ENCODE measurements around the gene CCDC148.
"Not testable (repeated sequence)": the region's sequence is repeated elsewhere in the genome, so short reads cannot be mapped to it uniquely, and the experiment has no call there.

The CCDC148 gene

GRCh38 chr2:158385646-158386045 lies 70.9 kb downstream of the CCDC148 start:
- Mint-ChIP-seq H3K4me1 (ENCODE audit: low read depth) (no peaks in the 10 kb centered on the region), H3K27ac (no peak overlapping the region), H3K36me3 (ENCODE audit: low read depth) (no peaks in the 10 kb centered on the region), H3K9me3 (no peaks in the 10 kb centered on the region), H3K4me3 (no peak overlapping the region), H3K27me3 (peaks cover 3% of the 10 kb centered on the region)
- DNase-seq = no peak

- Mint-ChIP-seq H3K4me3 (no peak overlapping the region), H3K27ac (no peak overlapping the region), H3K4me1 (ENCODE audit: low read depth) (no peaks in the 10 kb centered on the region), H3K36me3 (ENCODE audit: low read depth) (no peaks in the 10 kb centered on the region), H3K9me3 (no peaks in the 10 kb centered on the region), H3K27me3 (peaks cover 8% of the 10 kb centered on the region)
- no peak for DNase-seq
Observed at GRCh38 chr2:158381978-158382377, 74.6 kb downstream of the CCDC148 start.

- no peaks in the 10 kb centered on the region for H3K9me3 Mint-ChIP-seq
- H3K4me3 Mint-ChIP-seq = no peak overlapping the region
- no peaks in the 10 kb centered on the region for H3K4me1 Mint-ChIP-seq (ENCODE audit: low read depth)
- peaks cover 11% of the 10 kb centered on the region for H3K27me3 Mint-ChIP-seq
- no peak overlapping the region for H3K27ac Mint-ChIP-seq
- H3K36me3 Mint-ChIP-seq (ENCODE audit: low read depth) = no peaks in the 10 kb centered on the region
- no peak for DNase-seq
Observed at GRCh38 chr2:158381205-158381604, 75.3 kb downstream of the CCDC148 start.

GRCh38 chr2:158380746-158381145 lies 75.8 kb downstream of the CCDC148 start:
- Mint-ChIP-seq H3K4me3 (no peak overlapping the region), H3K27me3 (peaks cover 11% of the 10 kb centered on the region), H3K36me3 (ENCODE audit: low read depth) (no peaks in the 10 kb centered on the region), H3K4me1 (ENCODE audit: low read depth) (no peaks in the 10 kb centered on the region), H3K27ac (no peak overlapping the region), H3K9me3 (no peaks in the 10 kb centered on the region)
- DNase-seq = no peak

GRCh38 chr2:158378926-158379325 lies 77.6 kb downstream of the CCDC148 start:
- no peak for DNase-seq
- H3K27me3 Mint-ChIP-seq = peaks cover 11% of the 10 kb centered on the region
- H3K4me3 Mint-ChIP-seq = no peak overlapping the region
- H3K36me3 Mint-ChIP-seq (ENCODE audit: low read depth) = no peaks in the 10 kb centered on the region
- H3K4me1 Mint-ChIP-seq (ENCODE audit: low read depth) = no peaks in the 10 kb centered on the region
- no peak overlapping the region for H3K27ac Mint-ChIP-seq
- no peaks in the 10 kb centered on the region for H3K9me3 Mint-ChIP-seq

- DNase-seq = no peak
- Mint-ChIP-seq H3K27ac (no peak overlapping the region), H3K4me1 (ENCODE audit: low read depth) (no peaks in the 10 kb centered on the region), H3K9me3 (peaks cover 5% of the 10 kb centered on the region), H3K27me3 (no peaks in the 10 kb centered on the region), H3K4me3 (no peak overlapping the region), H3K36me3 (ENCODE audit: low read depth) (no peaks in the 10 kb centered on the region)
Observed at GRCh38 chr2:158366342-158366741, 90.2 kb downstream of the CCDC148 start.

- Mint-ChIP-seq H3K4me1 (ENCODE audit: low read depth) (peaks cover 2% of the 10 kb centered on the region), H3K36me3 (ENCODE audit: low read depth) (no peaks in the 10 kb centered on the region), H3K4me3 (no peak overlapping the region), H3K9me3 (peaks cover 5% of the 10 kb centered on the region), H3K27me3 (no peaks in the 10 kb centered on the region), H3K27ac (no peak overlapping the region)
- DNase-seq = no peak
Observed at GRCh38 chr2:158359846-158360245, 96.7 kb downstream of the CCDC148 start.

- Mint-ChIP-seq H3K4me3 (no peak overlapping the region), H3K27me3 (no peaks in the 10 kb centered on the region), H3K9me3 (peaks cover 2% of the 10 kb centered on the region), H3K36me3 (ENCODE audit: low read depth) (no peaks in the 10 kb centered on the region), H3K4me1 (ENCODE audit: low read depth) (peaks cover 2% of the 10 kb centered on the region), H3K27ac (no peak overlapping the region)
- no peak for DNase-seq
Observed at GRCh38 chr2:158357699-158358098, 98.9 kb downstream of the CCDC148 start.

GRCh38 chr2:158357122-158357521 lies 99.4 kb downstream of the CCDC148 start:
- Mint-ChIP-seq H3K4me3 (no peak overlapping the region), H3K27ac (no peak overlapping the region), H3K36me3 (ENCODE audit: low read depth) (no peaks in the 10 kb centered on the region), H3K4me1 (ENCODE audit: low read depth) (peaks cover 2% of the 10 kb centered on the region), H3K27me3 (no peaks in the 10 kb centered on the region), H3K9me3 (no peaks in the 10 kb centered on the region)
- no peak for DNase-seq

GRCh38 chr2:158351466-158351816 lies 105.1 kb downstream of the CCDC148 start:
- H3K4me1 Mint-ChIP-seq (ENCODE audit: low read depth); H3K27ac Mint-ChIP-seq; H3K36me3 Mint-ChIP-seq (ENCODE audit: low read depth); H3K9me3 Mint-ChIP-seq; DNase-seq; H3K4me3 Mint-ChIP-seq: not testable (repeated sequence)
- H3K27me3 Mint-ChIP-seq = peaks cover 11% of the 10 kb centered on the region

GRCh38 chr2:158350751-158351465 lies 105.6 kb downstream of the CCDC148 start:
- not testable (repeated sequence) for H3K4me1 Mint-ChIP-seq (ENCODE audit: low read depth); H3K9me3 Mint-ChIP-seq; DNase-seq; H3K27ac Mint-ChIP-seq; H3K36me3 Mint-ChIP-seq (ENCODE audit: low read depth); H3K4me3 Mint-ChIP-seq
- peaks cover 15% of the 10 kb centered on the region for H3K27me3 Mint-ChIP-seq

- Mint-ChIP-seq H3K4me3 (no peak overlapping the region), H3K4me1 (ENCODE audit: low read depth) (no peaks in the 10 kb centered on the region), H3K36me3 (ENCODE audit: low read depth) (no peaks in the 10 kb centered on the region), H3K27ac (no peak overlapping the region), H3K9me3 (no peaks in the 10 kb centered on the region), H3K27me3 (peaks cover 17% of the 10 kb centered on the region)
- DNase-seq = no peak
Observed at GRCh38 chr2:158346032-158346431, 110.5 kb downstream of the CCDC148 start.

GRCh38 chr2:158339513-158339912 lies 117.0 kb downstream of the CCDC148 start:
- H3K4me1 Mint-ChIP-seq (ENCODE audit: low read depth) = no peaks in the 10 kb centered on the region
- no peak overlapping the region for H3K27ac Mint-ChIP-seq
- H3K27me3 Mint-ChIP-seq = peaks cover 17% of the 10 kb centered on the region
- no peak overlapping the region for H3K4me3 Mint-ChIP-seq
- H3K9me3 Mint-ChIP-seq = no peaks in the 10 kb centered on the region
- no peak for DNase-seq
- no peaks in the 10 kb centered on the region for H3K36me3 Mint-ChIP-seq (ENCODE audit: low read depth)

GRCh38 chr2:158337018-158337417 lies 119.5 kb downstream of the CCDC148 start:
- no peaks in the 10 kb centered on the region for H3K36me3 Mint-ChIP-seq (ENCODE audit: low read depth)
- no peaks in the 10 kb centered on the region for H3K4me1 Mint-ChIP-seq (ENCODE audit: low read depth)
- peaks cover 14% of the 10 kb centered on the region for H3K27me3 Mint-ChIP-seq
- no peak overlapping the region for H3K4me3 Mint-ChIP-seq
- DNase-seq = no peak
- H3K27ac Mint-ChIP-seq = no peak overlapping the region
- no peaks in the 10 kb centered on the region for H3K9me3 Mint-ChIP-seq

GRCh38 chr2:158331799-158332198 lies 124.8 kb downstream of the CCDC148 start:
- H3K9me3 Mint-ChIP-seq; H3K36me3 Mint-ChIP-seq (ENCODE audit: low read depth); H3K4me3 Mint-ChIP-seq; DNase-seq; H3K27ac Mint-ChIP-seq; H3K4me1 Mint-ChIP-seq (ENCODE audit: low read depth): not testable (repeated sequence)
- peaks cover 10% of the 10 kb centered on the region for H3K27me3 Mint-ChIP-seq
